H1 (cell line): ENCODE data around the gene TFG. TPM values are rescaled to one million over a fixed set of nuclear protein-coding genes. Genes with fewer than 3 reads are reported as not detected.

Experiments
- CTCF ChIA-PET: fragments of 300-600 bp; sonication (Branson Sonifier 250); formaldehyde crosslinking; loops from one replicate; lab custom pipeline; 2021; ENCODE audit not compliant: partially characterized antibody; lab: Charles Lee
- POLR2A ChIA-PET: fragments of 300-600 bp; sonication (Branson Sonifier 250); formaldehyde crosslinking; loops from one replicate; lab custom pipeline; 2021; ENCODE audit warnings: inconsistent platforms; ENCODE audit not compliant: partially characterized antibody; lab: Charles Lee
- DNase-seq, 2 experiments: peaks; one replicate each; pipeline versions ENCODE4 v3.0.0 to v3.0.0-alpha.2; 2010 to 2022; ENCODE audit warnings: low spot score in 2 of 2, low read depth in 1 of 2, mixed read lengths in 1 of 2
- FAIRE-seq: peaks from 2 replicates; lab custom pipeline; 2011; peaks lifted over from hg19 to GRCh38; lab: Jason Lieb, UNC
- H2AFZ ChIP-seq: 2 replicates; pipeline ENCODE4 v1.8.1; 2012; ENCODE audit warnings: low read length, inconsistent platforms
- H2AK5ac ChIP-seq: 2 replicates; pipeline ENCODE4 v1.6.1; 2013; ENCODE audit warnings: low read depth, low read length
- H2BK120ac ChIP-seq: replicated peaks from 2 replicates; pipeline ENCODE3; 2013; ENCODE audit warnings: low read depth, low read length, inconsistent platforms
- H2BK12ac ChIP-seq: 2 replicates; pipeline ENCODE4 v1.6.1; 2013; ENCODE audit warnings: low read depth, low read length
- H2BK15ac ChIP-seq: 2 replicates; pipeline ENCODE4 v1.6.1; 2013; ENCODE audit warnings: low read length
- H2BK20ac ChIP-seq: 2 replicates; pipeline ENCODE4 v1.6.1; 2013; ENCODE audit warnings: low read length
- H2BK5ac ChIP-seq: 2 replicates; pipeline ENCODE4 v1.6.1; 2013; ENCODE audit warnings: low read depth, low read length
- H3K14ac ChIP-seq: 2 replicates; pipeline ENCODE4 v1.6.1; 2013; ENCODE audit warnings: inconsistent platforms; ENCODE audit not compliant: insufficient read length
- H3K18ac ChIP-seq: 2 replicates; pipeline ENCODE4 v1.6.1; 2013; ENCODE audit warnings: low read length; ENCODE audit errors: extremely low read depth
- H3K23ac ChIP-seq: 2 replicates; pipeline ENCODE4 v1.6.1; 2013; ENCODE audit warnings: inconsistent platforms; ENCODE audit not compliant: insufficient read length
- H3K23me2 ChIP-seq: 2 replicates; pipeline ENCODE4 v1.6.1; 2013; ENCODE audit warnings: low read depth, low read length
- H3K27ac ChIP-seq: 2 replicates; pipeline ENCODE4 v1.6.1; 2011; ENCODE audit warnings: low read depth, low read length, inconsistent platforms
- H3K27me3 ChIP-seq, 4 experiments: replicated peaks in 1 of 4; 1 replicate in 1 of 4; 2 replicates in 3 of 4; pipeline versions ENCODE4 v1.6.1 to v1.8.1; 2011 to 2013; ENCODE audit warnings: low read length in 3 of 4, mild to moderate bottlenecking in 3 of 4, inconsistent platforms in 2 of 4, mixed read lengths in 2 of 4, moderate library complexity in 1 of 4; ENCODE audit not compliant: control insufficient read depth in 3 of 4, insufficient read depth in 3 of 4; ENCODE audit errors: extremely low read depth in 1 of 4
- H3K36me3 ChIP-seq, 4 experiments: 2 replicates each; pipeline versions ENCODE4 v1.6.1 to v1.8.1; 2011 to 2013; ENCODE audit warnings: mild to moderate bottlenecking in 4 of 4, low read length in 3 of 4, moderate library complexity in 2 of 4, control low read depth in 1 of 4, inconsistent platforms in 1 of 4; ENCODE audit not compliant: insufficient read depth in 4 of 4, control insufficient read depth in 2 of 4
- H3K4ac ChIP-seq: replicated peaks from 2 replicates; pipeline ENCODE3; 2013; ENCODE audit warnings: low read length, low read depth, mixed read lengths, inconsistent platforms; ENCODE audit not compliant: insufficient read length
- H3K4me1 ChIP-seq, 4 experiments: replicated peaks in 1 of 4; 1 replicate in 1 of 4; 2 replicates in 3 of 4; pipeline versions ENCODE4 v1.6.1 to v1.8.1; 2011 to 2013; ENCODE audit warnings: low read length in 3 of 4, inconsistent platforms in 2 of 4, mixed read lengths in 1 of 4; ENCODE audit not compliant: insufficient read depth in 4 of 4, control insufficient read depth in 3 of 4
- H3K4me2 ChIP-seq, 2 experiments: 2 replicates each; pipeline versions ENCODE4 v1.6.1 to v1.8.1; 2011 to 2013; ENCODE audit warnings: low read depth in 2 of 2, low read length in 2 of 2, control low read depth in 1 of 2, inconsistent platforms in 1 of 2, mild to moderate bottlenecking in 1 of 2; ENCODE audit not compliant: insufficient read depth in 1 of 2
- H3K4me3 ChIP-seq, 4 experiments: fragments of 200-600, 300-600 bp in 1 of 4; sonication (generic), shearing (Covaris generic), sonication (Bioruptor Twin) in 1 of 4; 2 replicates each; pipeline versions ENCODE4 v1.5.1 to v1.8.1; 2011 to 2016; ENCODE audit warnings: low read length in 4 of 4, low read depth in 3 of 4, control low read depth in 2 of 4, inconsistent platforms in 2 of 4, mild to moderate bottlenecking in 2 of 4, mixed read lengths in 1 of 4, moderate library complexity in 1 of 4; ENCODE audit not compliant: insufficient read depth in 2 of 4; ENCODE audit errors: extremely low read depth in 1 of 4
- H3K56ac ChIP-seq: replicated peaks from 2 replicates; pipeline ENCODE3; 2013; ENCODE audit warnings: low read depth, mild to moderate bottlenecking, mixed read lengths, low read length, inconsistent platforms; ENCODE audit not compliant: insufficient read length
- H3K79me1 ChIP-seq: 2 replicates; pipeline ENCODE4 v1.6.1; 2013; ENCODE audit warnings: low read depth, low read length, control low read depth
- H3K79me2 ChIP-seq, 2 experiments: 2 replicates each; pipeline versions ENCODE4 v1.6.1 to v1.8.1; 2012 to 2013; ENCODE audit warnings: low read length in 2 of 2, mild to moderate bottlenecking in 2 of 2, inconsistent platforms in 1 of 2; ENCODE audit not compliant: insufficient read depth in 2 of 2, control insufficient read depth in 1 of 2
- H3K9ac ChIP-seq, 4 experiments: replicated peaks in 1 of 4; 1 replicate in 1 of 4; 2 replicates in 3 of 4; pipeline versions ENCODE4 v1.6.1 to v1.8.1; 2011 to 2013; ENCODE audit warnings: low read depth in 3 of 4, low read length in 3 of 4, control low read depth in 2 of 4, mild to moderate bottlenecking in 2 of 4, moderate library complexity in 2 of 4, inconsistent platforms in 1 of 4; ENCODE audit errors: extremely low read depth in 1 of 4
- H3K9me3 ChIP-seq, 2 experiments: 2 replicates each; pipeline versions ENCODE4 v1.6.1 to v1.8.1; 2012 to 2013; ENCODE audit warnings: mild to moderate bottlenecking in 2 of 2, moderate library complexity in 2 of 2, control low read depth in 1 of 2, inconsistent platforms in 1 of 2, low read depth in 1 of 2, low read length in 1 of 2, mixed read lengths in 1 of 2; ENCODE audit not compliant: insufficient read depth in 2 of 2
- H4K20me1 ChIP-seq, 2 experiments: replicated peaks in 1 of 2; 2 replicates each; pipeline versions ENCODE3 to v1.8.1; 2011 to 2013; ENCODE audit warnings: inconsistent platforms in 2 of 2, low read length in 2 of 2, mild to moderate bottlenecking in 1 of 2; ENCODE audit not compliant: insufficient read depth in 2 of 2, control insufficient read depth in 1 of 2
- H4K5ac ChIP-seq: 2 replicates; pipeline ENCODE4 v1.6.1; 2013; ENCODE audit warnings: low read length, low read depth, mixed read lengths, inconsistent platforms; ENCODE audit not compliant: insufficient read length
- H4K8ac ChIP-seq: 2 replicates; pipeline ENCODE4 v1.8.0; 2013; ENCODE audit warnings: mild to moderate bottlenecking, moderate library complexity, low read length, inconsistent platforms; ENCODE audit not compliant: insufficient read depth; ENCODE audit errors: extremely low read depth
- H4K91ac ChIP-seq: replicated peaks from 2 replicates; pipeline ENCODE3; 2013; ENCODE audit warnings: low read length, mixed read lengths, inconsistent platforms; ENCODE audit not compliant: insufficient read length
- CBX8 ChIP-seq: fragments of 300-800, 300-1000 bp; sonication (generic); IDR thresholded peaks from 2 replicates; pipeline ENCODE4 v1.7.1; 2016; ENCODE audit warnings: low read depth, low read length, borderline replicate concordance
- CHD2 ChIP-seq: IDR thresholded peaks from 2 replicates; pipeline ENCODE4 v1.6.1; 2012; ENCODE audit warnings: low read length, improper control_type of control experiment
- KDM5A ChIP-seq: fragments of 200-600 bp; IDR thresholded peaks from 2 replicates; pipeline ENCODE4 v1.7.1; 2012; ENCODE audit warnings: mild to moderate bottlenecking, low read length, inconsistent platforms, mixed read lengths
- NANOG ChIP-seq: IDR thresholded peaks from 2 replicates; pipeline ENCODE4 v1.6.1; 2011; ENCODE audit warnings: low read length, low read depth, mild to moderate bottlenecking, inconsistent platforms; ENCODE audit not compliant: insufficient read depth, poor library complexity, severe bottlenecking
- POU5F1 ChIP-seq: IDR thresholded peaks from 2 replicates; pipeline ENCODE4 v1.6.1; 2011; ENCODE audit warnings: low read depth, mild to moderate bottlenecking, low read length, moderate library complexity
- RNF2 ChIP-seq: fragments of 200-900, 300-1000 bp; sonication (generic); IDR thresholded peaks from 2 replicates; pipeline ENCODE4 v1.7.1; 2016; ENCODE audit warnings: borderline replicate concordance, low read depth, mild to moderate bottlenecking, antibody characterized with exemption, low read length; ENCODE audit not compliant: poor library complexity, severe bottlenecking; ENCODE audit errors: missing control alignments
- SIN3A ChIP-seq, 2 experiments: IDR thresholded peaks in 1 of 2; conservative IDR thresholded peaks in 1 of 2; 2 replicates each; pipeline ENCODE4 v1.6.1; 2011 to 2012; ENCODE audit warnings: low read length in 2 of 2, improper control_type of control experiment in 1 of 2, low read depth in 1 of 2, mild to moderate bottlenecking in 1 of 2
- SP2 ChIP-seq: IDR thresholded peaks from 2 replicates; pipeline ENCODE4 v1.6.1; 2012; ENCODE audit warnings: mild to moderate bottlenecking, low read length, inconsistent platforms
- SP4 ChIP-seq: IDR thresholded peaks from 2 replicates; pipeline ENCODE4 v1.6.1; 2012; ENCODE audit warnings: low read length, inconsistent platforms
- TBP ChIP-seq: IDR thresholded peaks from 2 replicates; pipeline ENCODE4 v1.6.1; 2011; ENCODE audit warnings: low read depth, low read length, improper control_type of control experiment
- TCF12 ChIP-seq: IDR thresholded peaks from 2 replicates; pipeline ENCODE4 v1.6.1; 2011; ENCODE audit warnings: low read depth, mild to moderate bottlenecking, low read length
- WGBS, 2 experiments: shearing (Covaris generic) in 1 of 2; methylation state at CpG; one replicate each; pipeline versions ENCODE4 v1.1.6 to v1.1.7; 2013 to 2015; ENCODE audit warnings: low lambda C conversion rate in 2 of 2, mixed read lengths in 2 of 2, inconsistent platforms in 1 of 2, low coverage in 1 of 2, missing lambda C conversion rate in 1 of 2; ENCODE audit not compliant: insufficient replicate concordance in 2 of 2, insufficient coverage in 1 of 2, insufficient read length in 1 of 2; ENCODE audit errors: extremely low coverage in 1 of 2, missing lambda C conversion rate in 1 of 2; 5-methylcytosine and 5-hydroxymethylcytosine counted together
- polyA plus RNA-seq, 7 experiments: library from polyadenylated mRNA; depleted of rRNA in 3 of 7; stranded (reverse) in 5 of 7; unstranded in 2 of 7; fragments of >200 nt in 5 of 7; fragments of 200-250 nt in 2 of 7; gene quantifications; 1 replicate in 5 of 7; 2 replicates in 1 of 7; 4 replicates in 1 of 7; pipeline versions ENCODE4 v1.2.1 to v1.2.3, GENCODE V29; 2011 to 2013; ENCODE audit warnings: missing spikeins in 2 of 7, mixed read lengths in 2 of 7
- total RNA-seq: library from RNA; stranded (reverse); fragmentation: NEBNext Ultra II Directional; extraction: Animal tissue kit (Norgen Biotek cat#: 25700); gene quantifications from 2 replicates; pipeline ENCODE4 v1.2.1, GENCODE V29; 2021
- TF ChIP-seq, protein P1 (sequence below), 3 experiments: IDR thresholded peaks; 1 replicate in 2 of 3; 2 replicates in 1 of 3; pipeline versions ENCODE4 v1.5.1 to v1.6.1; 2011; ENCODE audit warnings: low read length in 3 of 3, mild to moderate bottlenecking in 3 of 3, inconsistent platforms in 2 of 3, low read depth in 1 of 3, moderate library complexity in 1 of 3; ENCODE audit not compliant: insufficient read depth in 1 of 3; ENCODE audit errors: control extremely low read depth in 1 of 3

TFG gene
- total and polyA plus RNA-seq, 2 of the 8 experiments (the other 6 are each of a cell fraction or from before 2014, with no cell fraction given), result 81.9 to 98.4 TPM

DNA sequence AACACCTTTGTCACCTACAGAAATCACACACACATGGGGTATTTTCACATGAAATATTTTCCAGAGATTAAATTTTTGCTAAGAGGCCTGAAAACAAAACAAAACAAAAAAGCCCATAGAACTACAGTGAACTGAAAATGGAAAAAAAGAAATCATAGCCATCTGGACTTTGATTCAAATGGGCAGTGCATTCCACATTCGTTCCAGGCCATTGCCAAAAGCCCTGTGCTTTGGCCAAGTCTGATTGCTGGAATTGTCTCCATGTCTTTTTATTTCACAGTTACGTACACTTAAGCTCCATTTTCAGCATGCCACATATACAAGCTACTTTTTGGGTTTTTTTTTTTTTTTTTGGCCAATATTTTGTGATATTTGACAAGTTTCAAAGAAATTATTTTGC, 47.1 kb downstream of the TFG start:
- FAIRE-seq (no peak), DNase-seq (no peak)
- no peak overlapping the region for H3K56ac ChIP-seq
- H3K79me2 ChIP-seq, result no peaks in the 10 kb centered on the region
- no peak overlapping the region for H2AFZ ChIP-seq
- no peak overlapping the region for H4K91ac ChIP-seq
- H3K4me2 ChIP-seq, result no peak overlapping the region
- no peak overlapping the region for H3K27ac ChIP-seq
- no peak overlapping the region for H3K14ac ChIP-seq
- H3K9ac ChIP-seq, result no peak overlapping the region
- no peak overlapping the region for H2BK5ac ChIP-seq
- H2BK20ac ChIP-seq, result no peak overlapping the region
- no peaks in the 10 kb centered on the region; a peak in 1 of 8 replicates for H3K36me3 ChIP-seq
- no peak overlapping the region for H3K23ac ChIP-seq
- H2BK15ac ChIP-seq, result no peak overlapping the region
- no peak overlapping the region for H2BK12ac ChIP-seq
- WGBS, 2 experiments, result 90% methylated on average over 2 of the region's 2 CpGs; no CpG with 5 or more reads in 1 of the 2 experiments
- ChIA-PET CTCF (no interaction called here), POLR2A (no interaction called here)
- H3K9me3 ChIP-seq, result no peaks in the 10 kb centered on the region
- peaks cover 0 to 5% (median 3%) of the 10 kb centered on the region in 4 experiments; a peak in 3 of 7 replicates for H3K4me1 ChIP-seq
- H3K4me3 ChIP-seq, result no peak overlapping the region
- no peak overlapping the region for H2BK120ac ChIP-seq
- H3K23me2 ChIP-seq, result no peaks in the 10 kb centered on the region
- no peak overlapping the region for H3K18ac ChIP-seq
- H3K27me3 ChIP-seq, result no peaks in the 10 kb centered on the region
- H3K79me1 ChIP-seq, result no peaks in the 10 kb centered on the region
- no peak overlapping the region for H4K5ac ChIP-seq
- H4K20me1 ChIP-seq, result no peaks in the 10 kb centered on the region
- no peak overlapping the region for H4K8ac ChIP-seq
- H2AK5ac ChIP-seq, result no peak overlapping the region
- H3K4ac ChIP-seq, result no peak overlapping the region
- TF ChIP-seq SIN3A (conservative IDR thresholded peaks at IDR 0.05 in 1 of 2, IDR thresholded peaks at IDR 0.05 in 1 of 2; ENCODE audit: low read depth in 1 of 2, low read length in 2 of 2), result no peak
- no peak for TF ChIP-seq KDM5A
- TF ChIP-seq, protein P1, sequence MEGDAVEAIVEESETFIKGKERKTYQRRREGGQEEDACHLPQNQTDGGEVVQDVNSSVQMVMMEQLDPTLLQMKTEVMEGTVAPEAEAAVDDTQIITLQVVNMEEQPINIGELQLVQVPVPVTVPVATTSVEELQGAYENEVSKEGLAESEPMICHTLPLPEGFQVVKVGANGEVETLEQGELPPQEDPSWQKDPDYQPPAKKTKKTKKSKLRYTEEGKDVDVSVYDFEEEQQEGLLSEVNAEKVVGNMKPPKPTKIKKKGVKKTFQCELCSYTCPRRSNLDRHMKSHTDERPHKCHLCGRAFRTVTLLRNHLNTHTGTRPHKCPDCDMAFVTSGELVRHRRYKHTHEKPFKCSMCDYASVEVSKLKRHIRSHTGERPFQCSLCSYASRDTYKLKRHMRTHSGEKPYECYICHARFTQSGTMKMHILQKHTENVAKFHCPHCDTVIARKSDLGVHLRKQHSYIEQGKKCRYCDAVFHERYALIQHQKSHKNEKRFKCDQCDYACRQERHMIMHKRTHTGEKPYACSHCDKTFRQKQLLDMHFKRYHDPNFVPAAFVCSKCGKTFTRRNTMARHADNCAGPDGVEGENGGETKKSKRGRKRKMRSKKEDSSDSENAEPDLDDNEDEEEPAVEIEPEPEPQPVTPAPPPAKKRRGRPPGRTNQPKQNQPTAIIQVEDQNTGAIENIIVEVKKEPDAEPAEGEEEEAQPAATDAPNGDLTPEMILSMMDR (IDR thresholded peaks at IDR 0.05; ENCODE audit: control extremely low read depth in 1 of 3, insufficient read depth in 1 of 3, low read depth in 1 of 3, low read length in 3 of 3), result no peak
- TF ChIP-seq CBX8, result no peak
- TF ChIP-seq NANOG, result no peak
- no peak for TF ChIP-seq SP4
- TF ChIP-seq POU5F1, result no peak
- TF ChIP-seq TCF12, result no peak
- no peak for TF ChIP-seq CHD2
- TF ChIP-seq RNF2, result no peak
- no peak for TF ChIP-seq SP2
- TF ChIP-seq TBP, result no peak
